Measurements from ENCODE around the gene CKAP2L.
A peak's percentile ranks its signal among the peaks of the same experiment; 100 is the strongest.

DNA sequence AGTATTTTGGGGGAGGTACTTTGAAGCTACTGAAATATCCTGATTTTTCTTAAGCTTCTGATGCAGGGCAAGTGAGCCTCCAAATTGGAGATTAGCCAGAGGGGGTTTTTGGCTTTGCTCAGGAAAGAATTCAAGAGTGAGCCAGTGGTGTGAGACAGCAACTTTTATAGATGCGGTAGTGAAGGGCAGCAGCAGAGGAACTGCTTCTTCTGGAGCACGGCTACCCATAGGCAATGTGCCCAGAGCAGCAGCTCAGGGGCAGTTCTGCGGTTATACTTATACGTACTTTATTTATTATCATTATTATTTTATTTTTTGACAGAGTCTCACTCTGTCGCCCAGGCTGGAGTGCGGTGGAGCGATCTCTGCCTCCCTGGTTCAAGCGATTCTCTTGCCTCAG lies 63.4 kb downstream of the CKAP2L start:
- TF ChIP-seq POLR2A (IDR thresholded peaks at IDR 0.05; ENCODE audit: low read depth, low read length) (no peak), TAF1 (IDR thresholded peaks at IDR 0.05; ENCODE audit: low read depth, low read length) (no peak), POLR2AphosphoS5 (IDR thresholded peaks at IDR 0.05; ENCODE audit: low read depth, low read length) (no peak), SPI1 (IDR thresholded peaks at IDR 0.05; ENCODE audit: low read depth, low read length) (peak; percentile 36; the same call in 1 of the 2 replicates), POU2F2 (IDR thresholded peaks at IDR 0.05; ENCODE audit: low read depth, low read length) (no peak)
